Ovary (tissue), 3 donors: Measurements from ENCODE around the gene WDR43.

Experiments used
- CTCF ChIP-seq, 3 donors: fragments of 450-650 bp in 2 of 3; fragments of 200-600 bp in 1 of 3; IDR thresholded peaks; one replicate each; pipeline versions ENCODE4 v1.5.1 to v1.8.0; 2016 to 2022; ENCODE audit warnings: antibody characterized with exemption in 3 of 3, mild to moderate bottlenecking in 1 of 3
- EP300 ChIP-seq: sonication (generic); formaldehyde crosslinking; IDR thresholded peaks from one replicate; pipeline ENCODE4 v1.6.1; 2017; ENCODE audit warnings: antibody characterized with exemption
- POLR2A ChIP-seq: fragments of 450-650 bp; IDR thresholded peaks from one replicate; pipeline ENCODE4 v1.6.1; 2017; ENCODE audit warnings: antibody characterized with exemption, mild to moderate bottlenecking, moderate library complexity
- donor health status: DM: no; HTN: no; CAD: no.

- TF ChIP-seq POLR2A = no peak
- TF ChIP-seq CTCF (IDR thresholded peaks at IDR 0.05) = no peak
- no peak for TF ChIP-seq EP300
Observed at GRCh38 chr2:28855193-28855592, 39.3 kb upstream of the WDR43 start.
